Right renal cortex interstitium (tissue), 3 donors: ENCODE measurements around the gene LIPC. TPM values are rescaled to one million over a fixed set of nuclear protein-coding genes. Genes with fewer than 3 reads are reported as not detected.
A peak's percentile ranks its signal among the peaks of the same experiment; 100 is the strongest.

Experiments
- DNase-seq, 3 donors: peaks; one replicate each; pipeline ENCODE4 v3.0.0-alpha.2; 2013; ENCODE audit warnings: low read depth in 3 of 3, low spot score in 2 of 3
- polyA plus RNA-seq, 3 donors: library from polyadenylated mRNA; unstranded; fragments of 120-200 nt; gene quantifications; one replicate each; pipeline ENCODE4 v1.2.1, GENCODE V29; 2013; ENCODE audit not compliant: insufficient read length in 3 of 3

Gene LIPC
- 10 to 100 TPM; 11.8 to 15.5 (median 14.0) TPM for polyA plus RNA-seq

DNA sequence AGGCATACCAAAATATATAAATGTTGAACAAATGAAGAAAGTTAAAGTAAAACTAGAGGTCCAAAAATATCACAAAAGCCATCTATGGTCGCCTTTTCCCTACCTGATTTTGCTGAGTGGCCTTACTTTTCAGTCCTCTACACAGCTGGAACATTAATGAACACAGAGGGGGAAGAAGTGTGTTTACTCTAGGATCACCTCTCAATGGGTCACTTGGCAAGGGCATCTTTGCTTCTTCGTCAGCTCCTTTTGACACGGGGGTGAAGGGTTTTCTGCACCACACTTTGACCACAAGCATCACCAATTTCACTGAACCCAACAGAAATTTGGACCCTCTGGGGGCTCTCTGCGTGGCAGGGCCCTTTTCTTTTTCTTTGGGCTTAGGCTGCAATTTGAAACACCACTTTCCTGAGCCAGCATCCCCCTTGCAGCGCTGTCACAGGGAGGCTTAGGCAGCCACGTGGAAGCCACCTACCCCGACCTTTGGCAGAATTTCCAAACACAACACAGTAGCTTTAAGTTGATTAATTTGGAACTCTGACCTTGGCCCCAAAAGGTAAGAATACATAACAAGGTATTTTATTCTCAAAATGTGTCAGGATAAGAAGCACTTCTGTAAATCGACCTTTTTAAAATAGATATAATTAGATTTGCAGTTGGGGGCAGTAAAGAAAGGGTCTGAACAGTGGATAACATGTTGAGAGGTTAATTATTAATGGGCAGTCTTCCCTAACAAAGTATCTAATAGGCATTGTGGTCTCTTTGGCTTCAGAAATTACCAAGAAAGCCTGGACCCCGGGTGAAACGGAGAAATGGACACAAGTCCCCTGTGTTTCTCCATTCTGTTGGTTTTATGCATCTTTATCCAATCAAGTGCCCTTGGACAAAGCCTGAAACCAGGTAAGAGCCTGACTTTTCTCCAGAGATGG is at the start of gene LIPC:
Gene LIPC, plus strand, starts transcription at position 771 of the 929 bp plus-strand sequence. Its CDS starts 42 bp downstream, at position 813.
- DNase-seq: no peak

DNA sequence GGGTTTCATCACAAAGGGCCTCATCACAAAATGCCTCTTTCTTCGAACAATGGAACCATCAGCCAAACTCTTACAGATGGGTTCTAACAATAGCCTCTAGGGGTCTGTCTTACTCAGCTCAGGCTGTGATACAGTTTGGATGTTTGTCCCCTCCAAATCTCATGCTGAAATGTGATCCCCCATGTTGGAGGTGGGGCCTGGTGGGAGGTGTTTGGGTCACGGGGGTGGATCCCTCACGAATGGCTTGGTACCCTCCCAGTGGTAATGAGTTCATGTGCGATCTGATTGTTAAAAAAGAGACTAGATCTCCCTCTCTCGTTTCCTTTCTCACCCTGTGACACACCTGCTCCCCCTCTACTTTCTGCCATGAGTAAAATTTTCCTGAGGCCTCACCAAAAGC is 47.9 kb upstream of the LIPC start:
- DNase-seq: no peak

DNA sequence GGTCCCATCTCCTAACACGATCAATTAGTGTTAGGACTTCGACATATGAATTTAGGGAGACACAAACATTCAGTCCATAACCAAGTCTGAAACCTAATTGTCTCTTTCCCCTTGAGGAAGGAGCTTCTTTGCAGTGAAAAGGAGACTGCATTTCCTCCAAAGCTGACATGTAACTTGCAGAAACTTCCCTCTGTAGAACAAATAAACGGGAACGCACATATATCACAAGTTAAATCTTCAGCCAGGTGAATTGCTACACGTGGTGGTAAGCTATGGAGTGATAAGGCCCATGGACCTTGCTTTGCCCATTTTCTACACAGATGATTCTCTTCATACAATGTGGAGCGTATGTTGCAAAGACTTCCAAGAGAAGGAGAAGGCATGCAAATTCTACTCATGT is 47.1 kb upstream of the LIPC start:
- no peak for DNase-seq

DNA sequence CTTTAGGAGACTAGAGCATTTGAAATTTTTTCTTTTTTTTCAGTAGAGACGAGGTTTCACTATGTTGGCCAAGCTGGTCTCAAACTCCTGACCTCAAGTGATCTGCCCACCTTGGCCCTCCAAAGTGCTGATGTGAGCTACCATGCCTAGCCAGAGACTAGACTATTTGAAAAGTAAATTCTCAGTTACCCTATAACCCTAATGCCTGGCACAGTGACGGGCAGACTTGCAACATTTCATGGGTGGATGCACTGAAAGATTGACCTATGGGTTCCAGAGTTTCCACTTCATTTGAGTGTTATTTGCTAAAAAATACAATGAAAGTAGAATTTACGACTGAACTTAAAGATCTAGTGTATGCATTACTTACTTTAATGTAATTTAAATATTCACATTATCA is 45.7 kb upstream of the LIPC start:
- DNase-seq: no peak

DNA sequence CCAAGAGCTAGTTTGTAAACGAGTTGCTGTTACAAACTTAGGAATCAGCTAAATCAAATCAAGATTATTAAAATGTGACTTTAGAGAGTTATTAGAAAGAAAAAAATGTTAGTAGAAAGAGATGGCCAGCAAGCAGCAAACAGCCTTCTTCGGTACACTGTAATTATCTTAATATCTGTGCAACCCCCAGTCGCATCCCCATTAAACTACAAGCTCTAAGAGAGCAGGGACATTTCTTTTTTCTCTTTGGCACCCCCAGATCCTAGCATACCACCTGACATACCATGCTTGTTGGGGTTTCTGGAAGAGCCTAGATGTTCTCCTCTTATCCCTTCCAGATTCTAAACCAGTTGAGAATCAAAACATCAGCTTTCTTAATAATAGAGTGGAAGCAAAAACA is 45.1 kb upstream of the LIPC start:
- DNase-seq: no peak

DNA sequence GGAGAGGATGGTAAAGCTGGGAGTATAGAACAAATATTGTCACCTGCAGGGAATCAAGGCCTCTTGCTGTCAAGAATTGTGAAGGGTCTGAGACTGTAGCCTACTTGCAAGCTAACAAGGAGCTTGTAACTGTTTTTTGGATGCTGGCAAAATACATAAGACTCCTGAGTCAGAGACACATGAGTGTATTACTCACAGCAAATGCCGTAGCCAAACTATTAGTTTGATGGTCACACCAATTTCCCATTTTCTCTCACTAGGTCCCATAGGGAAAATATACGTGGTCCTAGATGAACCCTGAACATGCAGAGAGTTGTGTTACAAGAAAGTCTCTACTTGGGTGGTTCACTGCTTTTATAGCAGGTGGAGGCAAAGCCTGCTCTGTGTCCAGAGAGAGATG is 44.7 kb upstream of the LIPC start:
- no peak for DNase-seq

DNA sequence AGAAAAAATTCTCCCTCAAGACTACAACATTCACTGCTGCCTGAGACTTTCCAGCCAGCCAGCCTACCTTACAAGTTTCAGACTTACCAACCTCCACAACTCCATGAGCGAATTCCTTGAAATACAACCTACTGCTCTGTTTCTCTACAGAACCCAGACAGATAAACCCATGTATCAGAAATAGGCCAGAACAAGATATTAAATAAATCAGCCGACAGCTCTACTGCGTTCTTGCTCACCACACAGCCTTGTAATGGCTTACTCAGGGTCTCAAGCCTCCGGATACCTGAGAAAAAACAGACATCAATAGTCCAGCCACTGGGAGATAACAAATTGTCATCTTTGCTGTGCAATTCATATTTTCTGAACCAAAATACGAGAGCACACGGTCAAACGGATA is 43.6 kb upstream of the LIPC start:
- DNase-seq: no peak

DNA sequence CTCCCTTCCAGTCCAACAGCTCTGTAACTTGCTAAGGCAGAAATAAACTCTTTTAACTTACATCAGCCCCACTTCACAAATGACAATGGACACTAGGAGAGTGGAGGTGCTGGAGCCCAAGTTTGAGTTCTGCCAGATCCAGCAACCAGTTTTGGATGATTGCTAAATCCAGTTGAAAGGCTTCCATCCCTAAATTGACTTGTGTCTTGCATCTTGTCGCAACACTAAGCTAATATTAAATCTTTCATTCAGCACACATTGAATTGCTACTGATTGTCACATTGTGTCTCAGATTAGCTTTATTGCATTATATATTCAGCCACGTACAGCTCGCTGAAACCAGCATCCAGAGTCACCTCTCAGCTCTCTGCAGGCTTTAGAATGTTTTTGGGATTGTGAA is 41.7 kb upstream of the LIPC start:
- no peak for DNase-seq

DNA sequence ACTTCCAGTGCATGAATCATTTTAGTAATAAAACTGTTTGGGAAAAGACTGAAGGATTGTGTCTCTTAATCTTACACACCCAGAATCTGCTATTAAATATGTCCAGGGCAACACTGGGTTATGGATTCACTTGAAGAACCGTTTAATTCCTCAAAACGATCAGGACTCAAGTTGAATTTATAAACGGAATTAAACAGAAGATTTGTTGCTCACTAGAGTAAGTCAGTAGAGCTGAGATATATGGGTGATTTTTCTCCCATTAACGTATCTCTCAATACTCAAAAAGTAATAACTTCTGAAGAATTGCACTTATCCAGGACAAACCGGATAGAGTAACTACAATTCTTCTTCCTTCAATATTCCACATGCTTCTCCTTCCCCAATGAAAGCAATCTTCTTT is 41.1 kb upstream of the LIPC start:
- no peak for DNase-seq

DNA sequence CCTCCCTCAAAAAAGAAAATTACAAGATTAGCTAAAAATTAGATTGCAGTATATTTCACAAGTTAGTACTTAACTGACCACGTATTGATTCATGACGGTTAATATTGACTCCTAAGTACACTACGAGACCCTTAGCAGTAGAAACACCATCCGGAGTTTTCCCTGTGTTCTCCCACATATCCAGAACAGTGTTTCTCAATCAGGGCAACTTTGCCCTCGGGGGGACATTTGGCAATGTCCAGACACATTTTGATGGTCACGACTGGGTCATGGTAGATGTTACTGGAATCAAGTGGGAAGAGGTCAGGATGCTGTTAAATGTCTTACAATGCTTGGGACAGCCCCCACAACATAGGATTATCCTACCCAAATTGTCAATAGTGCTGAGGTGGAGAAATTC is 40.7 kb upstream of the LIPC start:
- no peak for DNase-seq

DNA sequence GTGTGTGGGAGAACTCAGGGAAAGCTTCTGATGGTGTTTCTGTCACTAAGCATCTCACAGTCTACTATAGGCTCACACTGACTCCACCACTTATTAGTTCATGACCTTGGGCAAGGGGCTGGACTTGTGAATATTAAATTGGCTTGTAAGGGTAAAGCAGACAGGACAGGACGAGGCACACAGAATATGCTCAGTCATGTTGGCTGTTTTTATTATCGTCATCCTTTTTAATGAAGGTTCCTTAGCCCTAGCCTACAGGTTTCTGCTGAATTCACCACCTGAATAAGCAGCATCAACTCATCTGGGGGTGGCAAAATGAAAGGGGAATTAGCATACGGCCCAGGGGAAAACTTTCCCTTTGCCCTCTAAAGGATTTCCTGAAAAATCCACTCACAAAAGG is 39.6 kb upstream of the LIPC start:
- no peak for DNase-seq

DNA sequence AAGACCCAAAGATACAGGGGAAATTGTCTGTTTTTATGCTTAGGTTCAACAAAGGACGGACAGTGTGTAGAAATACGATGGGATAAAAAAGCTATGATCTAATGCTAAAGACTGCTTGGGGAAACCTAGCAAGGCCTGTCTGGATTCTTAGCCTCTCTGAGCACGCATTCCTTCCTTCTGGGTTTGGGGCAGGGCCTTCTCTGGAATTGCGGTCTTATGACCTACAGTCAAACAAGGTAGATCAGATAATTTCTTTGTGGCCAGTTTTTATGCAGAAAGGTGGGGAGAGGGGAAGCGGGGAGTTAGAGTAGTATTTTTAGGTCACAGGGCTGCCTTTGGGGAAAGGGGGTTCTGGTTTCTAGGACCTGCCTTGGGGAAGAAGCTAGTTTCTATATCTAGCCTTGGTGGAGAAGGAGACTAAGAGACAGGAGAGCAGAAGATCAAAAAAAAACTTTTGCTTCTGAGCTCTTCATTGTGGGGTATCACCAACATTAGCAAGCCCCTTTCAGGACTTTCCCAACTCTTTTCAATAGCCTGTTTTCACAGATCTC is 39.1 kb upstream of the LIPC start:
- no peak for DNase-seq

DNA sequence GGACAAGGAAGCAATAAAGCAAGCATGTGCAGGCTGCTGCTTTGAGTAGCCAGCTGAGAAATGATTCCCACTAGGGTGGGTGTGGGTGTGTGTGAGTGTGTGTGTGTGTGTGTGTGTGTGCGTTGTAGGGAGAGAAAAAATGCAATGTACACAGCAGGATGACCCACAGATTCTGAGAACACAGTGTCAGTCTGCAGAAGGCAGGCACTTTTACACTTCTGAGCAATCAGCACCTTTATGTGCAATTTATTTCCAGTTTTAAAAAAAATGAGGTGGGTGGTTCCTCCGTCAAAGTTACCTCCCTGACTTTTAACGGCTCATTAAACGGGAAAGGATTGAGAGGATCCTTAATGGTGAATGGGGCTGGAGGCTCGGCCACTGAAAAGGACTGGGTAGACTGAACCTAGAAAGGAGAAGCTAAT is 38.5 kb upstream of the LIPC start:
- peak in 2 of 3 donors; percentile 34 to 45 for DNase-seq

DNA sequence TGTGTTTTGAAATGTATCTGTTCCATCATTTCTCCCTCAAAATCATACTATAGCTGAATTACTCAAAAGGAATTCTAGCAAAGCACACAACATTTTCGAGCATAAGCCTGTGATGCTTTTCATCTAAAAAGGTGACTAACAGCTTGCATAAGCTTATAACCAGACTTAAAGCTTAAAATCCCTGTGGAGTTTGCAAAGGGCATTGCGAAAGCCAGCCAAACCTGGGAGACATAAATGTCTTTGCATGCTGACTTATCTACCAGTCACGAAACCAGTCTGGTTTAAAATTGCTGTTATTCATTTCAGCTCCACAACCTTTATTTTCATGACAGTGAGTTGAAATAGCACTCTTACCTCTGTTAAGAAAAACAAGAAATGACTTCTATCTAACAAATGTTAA is 35.6 kb upstream of the LIPC start:
- no peak for DNase-seq

DNA sequence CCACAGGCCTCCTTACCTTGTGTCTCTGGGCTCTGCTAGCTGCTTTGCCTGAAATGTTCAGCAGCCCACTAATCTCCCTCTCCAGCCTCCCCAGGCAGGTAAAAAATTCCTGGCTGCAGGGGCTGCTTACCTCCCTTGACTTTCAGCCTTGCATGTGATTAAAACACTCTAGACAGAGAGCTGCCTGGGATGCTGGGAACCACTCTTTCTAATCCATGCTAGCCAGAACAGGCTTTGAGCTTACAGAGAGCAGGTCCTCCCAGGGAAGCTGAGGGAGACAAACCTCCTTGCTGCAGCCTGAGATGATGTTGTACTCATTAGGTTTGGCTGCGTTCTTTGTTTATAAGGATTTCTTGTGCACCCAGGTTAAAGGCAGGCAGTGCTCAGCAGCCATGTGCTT is 33.7 kb upstream of the LIPC start:
- no peak for DNase-seq

DNA sequence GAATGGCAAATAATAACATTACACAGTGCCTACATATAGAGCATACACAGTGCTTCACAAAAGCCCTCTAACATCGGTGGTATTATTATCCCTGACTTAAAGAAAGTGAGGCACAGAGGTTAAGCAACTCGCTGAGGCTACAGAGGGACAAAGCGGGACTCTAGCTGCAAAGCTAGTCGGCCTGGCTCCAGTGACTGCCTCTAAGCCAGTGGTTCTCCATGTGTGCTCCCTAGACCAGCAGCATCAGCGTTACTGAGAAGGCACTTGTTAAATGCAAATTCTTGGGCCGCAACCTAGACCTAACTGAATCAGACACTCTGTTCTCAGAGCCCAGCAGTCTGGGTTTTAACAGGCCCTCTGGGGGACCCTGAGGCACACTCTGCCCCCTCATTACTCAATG is 33.1 kb upstream of the LIPC start:
- DNase-seq: no peak

DNA sequence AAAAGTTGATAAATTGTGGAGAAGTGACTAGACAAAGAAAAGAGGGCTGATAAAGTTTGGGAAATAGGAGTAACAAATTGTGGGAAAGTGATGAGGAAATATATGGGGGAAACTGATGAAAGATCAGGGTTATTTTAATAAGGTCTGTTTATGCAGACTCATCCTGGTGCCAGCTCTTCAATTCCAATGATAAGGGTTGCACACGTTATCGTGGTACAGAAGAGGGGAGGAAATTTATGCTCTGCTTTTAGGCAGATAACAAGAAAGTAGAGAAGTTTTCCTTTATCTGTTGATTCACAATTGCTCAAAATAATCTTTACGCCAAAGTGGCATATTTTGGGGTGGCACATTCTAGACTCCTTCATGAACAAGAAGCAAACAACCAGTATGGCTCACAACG is 32.1 kb upstream of the LIPC start:
- no peak for DNase-seq

DNA sequence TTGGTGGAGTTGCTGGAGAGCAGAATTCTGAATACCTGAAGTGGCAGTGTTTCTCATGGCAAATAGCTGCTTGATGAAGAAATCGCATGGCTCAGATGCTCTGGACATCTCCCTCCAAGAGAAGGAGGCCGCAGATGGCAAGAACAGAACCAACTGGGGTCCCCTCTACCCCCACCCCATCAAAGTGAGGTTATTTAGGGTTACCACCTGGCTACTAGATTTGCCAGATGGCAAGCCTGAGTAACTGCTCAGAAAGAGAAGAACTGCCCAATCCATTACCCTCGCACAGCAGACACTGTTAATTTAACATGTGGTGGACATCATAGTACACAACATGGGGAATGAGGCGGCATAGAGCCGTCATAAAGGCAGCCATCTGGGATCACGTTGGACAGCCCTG is 30.5 kb upstream of the LIPC start:
- DNase-seq: no peak

DNA sequence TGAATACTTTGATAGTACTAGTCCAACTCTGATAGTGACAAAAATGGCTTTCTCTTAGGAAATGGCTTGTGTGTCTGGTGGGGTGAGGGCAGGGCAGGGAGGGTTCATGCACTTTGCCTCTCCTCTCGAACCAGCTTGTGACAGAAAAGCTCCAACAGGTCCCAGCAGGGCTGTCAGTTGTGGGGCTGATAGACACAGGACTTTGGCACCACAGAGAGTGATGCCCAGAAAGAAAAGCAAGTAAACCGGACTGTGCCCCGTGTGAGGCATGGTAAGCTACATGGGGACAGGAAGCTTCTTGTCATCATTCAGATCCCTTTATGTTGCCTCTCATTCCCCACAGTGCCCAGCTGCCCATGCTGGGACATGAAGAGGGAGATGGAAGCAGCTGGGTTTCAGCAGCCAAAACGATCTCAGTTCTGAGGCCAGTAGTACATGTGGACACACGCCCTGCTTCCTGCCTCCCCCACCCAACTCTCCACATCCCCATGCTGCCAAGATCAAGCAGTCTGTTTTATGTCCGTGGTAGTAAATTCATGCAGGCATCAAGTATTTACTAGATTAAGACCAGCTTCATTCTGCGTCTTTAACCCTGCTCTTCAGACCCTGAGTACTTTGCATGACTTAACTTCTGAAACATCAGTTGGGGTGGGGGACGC is 29.7 kb upstream of the LIPC start:
- DNase-seq: peak in 1 of 3 donors; percentile 31

DNA sequence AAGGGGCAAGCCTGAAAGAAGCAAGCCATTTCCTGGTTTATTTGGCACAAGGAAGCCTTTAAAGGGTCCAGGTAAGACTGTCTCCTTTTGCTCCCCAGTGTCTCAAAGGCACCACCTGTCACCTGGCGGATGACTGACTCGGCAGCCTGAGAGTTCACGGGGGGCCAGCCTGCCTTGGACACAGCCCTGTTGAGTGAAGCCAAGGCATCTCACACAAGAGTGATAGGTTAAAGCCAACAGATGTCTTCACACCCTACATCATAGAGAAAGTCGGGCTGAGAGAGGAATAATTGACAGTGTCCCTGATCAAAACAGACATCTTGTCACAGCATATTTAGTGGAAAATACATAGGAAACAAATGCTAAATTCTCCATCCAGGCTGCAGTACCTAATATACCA is 28.2 kb upstream of the LIPC start:
- DNase-seq: no peak

DNA sequence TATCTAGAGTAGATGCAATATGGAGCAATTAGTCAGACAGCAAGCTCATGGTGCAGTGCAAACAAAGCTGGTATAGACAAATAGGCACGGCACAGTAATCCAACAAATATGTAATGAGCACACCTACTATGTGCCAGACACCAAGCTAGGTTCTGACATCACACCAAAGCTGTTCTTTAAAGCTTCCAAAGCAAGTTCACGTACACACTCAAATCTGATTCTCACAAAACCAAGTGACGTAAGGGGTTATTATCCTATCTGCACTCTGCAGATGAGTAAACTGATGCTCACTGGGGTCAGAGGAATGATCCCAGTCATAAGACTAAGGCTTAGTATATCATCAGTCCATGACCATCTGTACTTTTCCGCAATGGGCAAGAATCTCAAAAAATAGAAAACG is 27.8 kb upstream of the LIPC start:
- no peak for DNase-seq

DNA sequence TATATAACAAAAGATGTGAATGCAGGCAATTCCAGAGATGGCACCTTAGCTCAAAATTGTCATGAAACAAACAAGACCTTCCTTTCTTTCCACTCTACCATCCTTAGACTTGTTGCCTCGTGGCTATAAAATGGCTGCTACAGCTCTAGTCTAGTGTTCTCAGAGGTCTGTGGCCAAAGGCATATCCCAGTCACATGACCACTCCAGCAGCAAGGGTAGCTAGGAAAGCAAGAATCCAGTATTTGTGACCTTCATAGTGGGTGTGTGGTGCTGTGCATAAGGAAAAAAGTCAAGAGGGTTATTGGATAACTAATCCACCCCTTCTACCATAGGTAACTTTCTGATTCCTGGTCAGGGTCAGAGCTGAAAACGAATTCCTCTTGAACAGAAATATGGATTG is 27.1 kb upstream of the LIPC start:
- no peak for DNase-seq
